Measurements from ENCODE around the gene CLSTN3. TPM values are rescaled to one million over a fixed set of nuclear protein-coding genes. Genes with fewer than 3 reads are reported as not detected.

Gene CLSTN3
- total and polyA plus RNA-seq, 2 of the 13 experiments (the other 11 are each of a cell fraction or from before 2014, with no cell fraction given): 26.2 to 94.1 TPM

DNA sequence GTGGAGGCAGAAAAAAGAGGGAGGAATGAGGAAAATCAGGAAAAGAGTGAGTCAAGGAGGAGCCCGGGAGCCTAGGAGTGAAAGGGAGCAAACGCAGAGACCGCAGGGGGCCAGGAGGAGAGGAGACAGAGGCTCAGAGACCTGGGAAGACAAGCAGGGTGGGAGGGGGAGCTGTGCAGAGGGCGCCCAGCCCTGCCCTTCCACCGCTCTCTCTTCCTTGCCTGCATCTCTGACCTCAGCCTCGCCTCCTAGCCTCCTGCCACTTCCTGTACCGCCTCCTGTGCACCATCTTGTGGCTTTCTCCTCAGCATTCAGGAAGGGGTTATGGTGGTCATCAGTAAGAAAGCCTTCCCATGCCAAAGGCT, 1.3 kb downstream of the CLSTN3 start:
- H3K4me3 ChIP-seq (replicated peaks in 1 of 3; ENCODE audit: insufficient read depth in 1 of 3, low read depth in 2 of 3, low read length in 3 of 3): peak overlapping the region; percentile 76 to 92 (median 88); a peak in 5 of 6 replicates
- H3K79me2 ChIP-seq (ENCODE audit: insufficient read depth, low read length): peaks cover 27% of the 10 kb centered on the region
- TF ChIP-seq ZSCAN30 (CRISPR knock-in tag; IDR thresholded peaks at IDR 0.05): no peak
- no peak for TF ChIP-seq ZSCAN20 (CRISPR knock-in tag; IDR thresholded peaks at IDR 0.05; ENCODE audit: borderline replicate concordance)
- TF ChIP-seq ZNF770 (CRISPR knock-in tag; IDR thresholded peaks at IDR 0.05): peak; percentile 29; the same call in 1 of the 2 replicates
- TF ChIP-seq ZNF746 (CRISPR knock-in tag; IDR thresholded peaks at IDR 0.05): 0 out of 2 replicates have a peak, but pooled peaks have one; percentile 15
- H3K27ac ChIP-seq (ENCODE audit: extremely low read length, insufficient read depth, low read length): no peak overlapping the region
- H2AFZ ChIP-seq (ENCODE audit: low read length): no peak overlapping the region
- peak overlapping the region; percentile 96 for H3K4me2 ChIP-seq (ENCODE audit: low read depth, low read length)
- peaks cover 11 to 35% of the 10 kb centered on the region in 2 experiments; a peak in 4 of 5 replicates for H3K36me3 ChIP-seq (replicated peaks in 1 of 2; ENCODE audit: control insufficient read depth in 1 of 2, insufficient read depth in 2 of 2, low read length in 2 of 2)
- 70% methylated on average over 7 of the region's 7 CpGs for WGBS (ENCODE audit: low lambda C conversion rate)
- no peaks in the 10 kb centered on the region for H3K9me3 ChIP-seq (ENCODE audit: low read length)
- DNase-seq (ENCODE audit: low spot score): no peak
- BruUV-seq (replicated peaks): TSS peak; percentile 40
- no peak for FAIRE-seq
- intact Hi-C loops (cut with micrococcal nuclease; ENCODE audit: unreplicated experiment): no loop called here
- in situ Hi-C loops (cut with HindIII; ENCODE audit: extremely low pct_ligation_motif_present, low pct_unique_long_range_greater_than_20kb): loop anchor here (5.0 kb wide), 1 partner anchor 56 kb away; the partner anchor contains the start of gene PEX5
- H3K9ac ChIP-seq (ENCODE audit: insufficient read depth, low read depth, low read length): peak overlapping the region; percentile 75; the same call in 1 of the 2 replicates
- H3K4me1 ChIP-seq (ENCODE audit: insufficient read depth, low read length): peaks cover 47% of the 10 kb centered on the region
- ChIA-PET CTCF (ENCODE audit: low intra/inter-chr PET ratio, low total read pairs) (no interaction called here), POLR2A (interaction anchor here (0.7 to 2.1 kb wide), 6 partner anchors 9 to 188 kb away, joined by 3 to 8 read pairs (median 6); partner anchors contain the start of genes C12orf57 and RNU7-1)
- no peaks in the 10 kb centered on the region; a peak in 1 of 5 replicates for H3K27me3 ChIP-seq (ENCODE audit: control insufficient read depth in 1 of 2, insufficient read depth in 2 of 2, low read length in 2 of 2)
- H4K20me1 ChIP-seq (ENCODE audit: insufficient read depth, low read length): peaks cover 12% of the 10 kb centered on the region
- ATAC-seq: no peak

Measured in HepG2 (cell line).